ENCODE data around the gene PANK2.
"Not testable (repeated sequence)": the region's sequence is repeated elsewhere in the genome, so short reads cannot be mapped to it uniquely, and the experiment has no call there.

PANK2 gene

GRCh38 chr20:3930265-3931206, 41.3 kb downstream of the PANK2 start:
- no peak for DNase-seq

GRCh38 chr20:3931664-3932063, 42.5 kb downstream of the PANK2 start:
- DNase-seq = no peak

GRCh38 chr20:3932277-3932676, 43.1 kb downstream of the PANK2 start:
- no peak for DNase-seq

GRCh38 chr20:3932681-3933080, 43.5 kb downstream of the PANK2 start:
- DNase-seq = no peak

- DNase-seq = no peak
These were observed 44.0 kb downstream of the PANK2 start for GRCh38 chr20:3933218-3933617.

- no peak for DNase-seq
These were observed 45.4 kb downstream of the PANK2 start for GRCh38 chr20:3934624-3935023.

- no peak for DNase-seq
These were observed 46.2 kb downstream of the PANK2 start for GRCh38 chr20:3935295-3935955.

- DNase-seq = no peak
These were observed 46.8 kb downstream of the PANK2 start for GRCh38 chr20:3935956-3936340.

- DNase-seq = no peak
These were observed 48.4 kb downstream of the PANK2 start for GRCh38 chr20:3937618-3938017.

GRCh38 chr20:3940905-3941304, 51.7 kb downstream of the PANK2 start:
- DNase-seq = no peak

GRCh38 chr20:3946666-3947065, 57.5 kb downstream of the PANK2 start:
- not testable (repeated sequence) for DNase-seq

GRCh38 chr20:3964719-3965118, 75.5 kb downstream of the PANK2 start:
- no peak for DNase-seq

- DNase-seq = no peak
These were observed 77.4 kb downstream of the PANK2 start for GRCh38 chr20:3966571-3966970.

- no peak for DNase-seq
These were observed 80.8 kb downstream of the PANK2 start for GRCh38 chr20:3970016-3970415.

GRCh38 chr20:3971145-3971544, 82.0 kb downstream of the PANK2 start:
- DNase-seq = no peak

GRCh38 chr20:3972161-3972560, 83.0 kb downstream of the PANK2 start:
- DNase-seq = no peak

- DNase-seq = not testable (repeated sequence)
These were observed 83.4 kb downstream of the PANK2 start for GRCh38 chr20:3972631-3973030.

GRCh38 chr20:3973705-3974104, 84.5 kb downstream of the PANK2 start:
- no peak for DNase-seq

GRCh38 chr20:3976511-3976910, 87.3 kb downstream of the PANK2 start:
- DNase-seq = no peak

All from activated CD4-positive, alpha-beta T cell treated with anti-CD3 and anti-CD28 coated beads, Interleukin-2, Interleukin-6, amounts not matched to agents 100 ng/mL and 50 ng/mL, durations not matched to agents 16 hours and 8 hours (primary cell).